Keratinocyte (primary cell): ENCODE data around the gene CSMD2. TPM values are rescaled to one million over a fixed set of nuclear protein-coding genes. Genes with fewer than 3 reads are reported as not detected.

ENCODE experiments used
- DNase-seq: peaks from one replicate; pipeline ENCODE4 v3.0.0-alpha.2; 2011; ENCODE audit warnings: low read depth, missing footprints, low spot score
- FAIRE-seq: peaks from 2 replicates; lab custom pipeline; 2011; peaks lifted over from hg19 to GRCh38; lab: Jason Lieb, UNC
- H2AFZ ChIP-seq: 2 replicates; pipeline ENCODE4 v1.6.0; 2012; ENCODE audit warnings: low read length, control low read depth, inconsistent platforms; ENCODE audit not compliant: control insufficient read depth
- H3K27ac ChIP-seq: 2 replicates; pipeline ENCODE4 v1.5.1; 2011; ENCODE audit warnings: low read length; ENCODE audit not compliant: control insufficient read depth, insufficient read depth
- H3K27me3 ChIP-seq: 3 replicates; pipeline ENCODE4 v1.6.0; 2011; ENCODE audit warnings: low read length; ENCODE audit not compliant: control insufficient read depth, insufficient read depth; ENCODE audit errors: extremely low read depth
- H3K36me3 ChIP-seq, 2 experiments: 2 replicates in 1 of 2; 3 replicates in 1 of 2; pipeline ENCODE4 v1.5.1; 2011; ENCODE audit warnings: low read length in 2 of 2, mild to moderate bottlenecking in 1 of 2; ENCODE audit not compliant: control insufficient read depth in 2 of 2, insufficient read depth in 2 of 2; ENCODE audit errors: extremely low read depth in 1 of 2
- H3K4me1 ChIP-seq: 3 replicates; pipeline ENCODE4 v1.5.1; 2011; ENCODE audit warnings: low read length; ENCODE audit not compliant: control insufficient read depth, insufficient read depth; ENCODE audit errors: extremely low read depth
- H3K4me2 ChIP-seq: 3 replicates; pipeline ENCODE4 v1.6.0; 2011; ENCODE audit warnings: low read depth, low read length; ENCODE audit not compliant: control insufficient read depth, insufficient read depth; ENCODE audit errors: extremely low read depth
- H3K4me3 ChIP-seq, 3 experiments: fragments of 200-600 bp in 1 of 3; sonication (generic) in 1 of 3; 2 replicates in 2 of 3; 3 replicates in 1 of 3; pipeline ENCODE4 v1.5.1; 2011 to 2016; ENCODE audit warnings: low read length in 3 of 3, mild to moderate bottlenecking in 3 of 3, control low read depth in 2 of 3, inconsistent platforms in 1 of 3, low read depth in 1 of 3, mixed read lengths in 1 of 3, mixed run types in 1 of 3, moderate library complexity in 1 of 3; ENCODE audit not compliant: control insufficient read depth in 2 of 3, insufficient read depth in 2 of 3; ENCODE audit errors: extremely low read depth in 1 of 3
- H3K79me2 ChIP-seq: 2 replicates; pipeline ENCODE4 v1.6.0; 2012; ENCODE audit warnings: low read length; ENCODE audit not compliant: control insufficient read depth, insufficient read depth
- H3K9ac ChIP-seq: 3 replicates; pipeline ENCODE4 v1.6.0; 2011; ENCODE audit warnings: low read length; ENCODE audit not compliant: control insufficient read depth, insufficient read depth; ENCODE audit errors: extremely low read depth
- H3K9me1 ChIP-seq: 3 replicates; pipeline ENCODE4 v1.6.0; 2011; ENCODE audit warnings: low read length; ENCODE audit not compliant: control insufficient read depth, insufficient read depth; ENCODE audit errors: extremely low read depth
- H3K9me3 ChIP-seq: 2 replicates; pipeline ENCODE4 v1.5.1; 2012; ENCODE audit warnings: low read depth, low read length; ENCODE audit not compliant: control insufficient read depth
- H4K20me1 ChIP-seq: 3 replicates; pipeline ENCODE4 v1.6.0; 2011; ENCODE audit warnings: low read length; ENCODE audit not compliant: control insufficient read depth, insufficient read depth; ENCODE audit errors: extremely low read depth
- EZH2 ChIP-seq: IDR thresholded peaks from one replicate; pipeline ENCODE4 v1.6.1; 2012; ENCODE audit warnings: inconsistent platforms, mild to moderate bottlenecking, low read length, moderate library complexity
- dilution Hi-C: fragments of 300-500 bp; cut with MboI; formaldehyde crosslinking; loops from one replicate; pipeline ENCODE4 v1.7.0; 2020; ENCODE audit warnings: low sequenced_read_pairs; ENCODE audit not compliant: extremely low pct_ligation_motif_present
- polyA plus RNA-seq, 5 experiments: library from polyadenylated mRNA; depleted of rRNA in 3 of 5; stranded (reverse) in 3 of 5; stranded (forward) in 1 of 5; unstranded in 1 of 5; fragments of >200 nt; gene quantifications; 1 replicate in 1 of 5; 2 replicates in 3 of 5; 3 replicates in 1 of 5; pipeline versions ENCODE4 v1.2.1 to v1.2.3, GENCODE V29; 2011 to 2012; ENCODE audit warnings: missing spikeins in 2 of 5, low read depth in 1 of 5, low replicate concordance in 1 of 5
- TF ChIP-seq, protein P1 (sequence below), 3 experiments: IDR thresholded peaks in 1 of 3; conservative IDR thresholded peaks in 1 of 3; optimal IDR thresholded peaks in 1 of 3; 2 replicates in 2 of 3; 3 replicates in 1 of 3; pipeline versions ENCODE3 to v1.5.1; 2011; ENCODE audit warnings: low read length in 3 of 3, mild to moderate bottlenecking in 3 of 3, moderate library complexity in 2 of 3, control low read depth in 1 of 3, inconsistent platforms in 1 of 3; ENCODE audit not compliant: insufficient read depth in 2 of 3; ENCODE audit errors: extremely low read depth in 1 of 3

The CSMD2 gene
- polyA plus RNA-seq, 1 donor (not counting 4 experiments of a cell fraction or from before 2014, with no cell fraction given): 2.0 TPM

DNA sequence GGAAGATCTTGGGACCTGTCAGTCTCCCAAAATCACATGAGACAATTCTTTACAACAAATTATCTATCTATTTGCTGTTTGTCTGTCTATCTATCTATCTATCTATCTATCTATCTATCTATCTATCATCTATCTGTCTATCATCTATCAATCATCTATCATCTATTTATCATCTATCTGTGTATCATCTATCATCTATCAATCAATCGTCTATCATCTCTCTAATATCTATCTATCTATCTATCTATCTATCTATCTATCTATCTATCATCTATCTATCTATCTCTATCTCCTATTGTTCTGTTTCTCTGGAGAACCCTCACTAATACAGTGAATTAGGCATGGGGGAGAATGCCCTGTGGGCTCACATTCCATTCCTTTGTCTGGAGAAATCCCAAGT lies 374.5 kb downstream of the CSMD2 start:
- Histone ChIP-seq H3K4me3 (no peak overlapping the region), H3K4me1 (no peaks in the 10 kb centered on the region)
- dilution Hi-C loops: no loop called here

DNA sequence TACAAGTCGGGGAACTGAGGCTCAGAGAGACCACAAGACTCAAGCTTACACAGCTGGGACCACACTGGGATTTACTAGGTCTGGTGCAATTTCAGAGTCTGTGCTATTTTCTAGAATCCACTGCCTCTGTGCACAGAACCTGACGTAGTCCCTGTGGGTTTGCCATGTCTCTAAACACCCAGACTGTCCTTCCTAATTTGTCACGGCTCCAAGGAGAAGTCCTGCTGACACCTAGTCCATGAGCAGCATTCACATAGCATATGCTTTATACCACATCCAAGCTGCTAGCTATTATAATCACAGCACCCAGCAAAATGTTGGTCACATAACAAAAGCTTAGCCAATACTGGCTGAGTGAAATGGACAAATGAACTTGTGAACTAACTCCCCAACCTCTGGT lies 380.2 kb downstream of the CSMD2 start:
- H3K79me2 ChIP-seq: no peaks in the 10 kb centered on the region
- DNase-seq: no peak
- FAIRE-seq: no peak
- H3K4me3 ChIP-seq: no peak overlapping the region
- H3K9me1 ChIP-seq: no peaks in the 10 kb centered on the region
- no peak overlapping the region for H2AFZ ChIP-seq
- H3K4me1 ChIP-seq: no peaks in the 10 kb centered on the region
- H3K27me3 ChIP-seq: no peaks in the 10 kb centered on the region
- no peak overlapping the region for H3K4me2 ChIP-seq
- no peaks in the 10 kb centered on the region for H4K20me1 ChIP-seq
- no peak overlapping the region for H3K27ac ChIP-seq
- no peak for TF ChIP-seq EZH2
- TF ChIP-seq, protein P1, sequence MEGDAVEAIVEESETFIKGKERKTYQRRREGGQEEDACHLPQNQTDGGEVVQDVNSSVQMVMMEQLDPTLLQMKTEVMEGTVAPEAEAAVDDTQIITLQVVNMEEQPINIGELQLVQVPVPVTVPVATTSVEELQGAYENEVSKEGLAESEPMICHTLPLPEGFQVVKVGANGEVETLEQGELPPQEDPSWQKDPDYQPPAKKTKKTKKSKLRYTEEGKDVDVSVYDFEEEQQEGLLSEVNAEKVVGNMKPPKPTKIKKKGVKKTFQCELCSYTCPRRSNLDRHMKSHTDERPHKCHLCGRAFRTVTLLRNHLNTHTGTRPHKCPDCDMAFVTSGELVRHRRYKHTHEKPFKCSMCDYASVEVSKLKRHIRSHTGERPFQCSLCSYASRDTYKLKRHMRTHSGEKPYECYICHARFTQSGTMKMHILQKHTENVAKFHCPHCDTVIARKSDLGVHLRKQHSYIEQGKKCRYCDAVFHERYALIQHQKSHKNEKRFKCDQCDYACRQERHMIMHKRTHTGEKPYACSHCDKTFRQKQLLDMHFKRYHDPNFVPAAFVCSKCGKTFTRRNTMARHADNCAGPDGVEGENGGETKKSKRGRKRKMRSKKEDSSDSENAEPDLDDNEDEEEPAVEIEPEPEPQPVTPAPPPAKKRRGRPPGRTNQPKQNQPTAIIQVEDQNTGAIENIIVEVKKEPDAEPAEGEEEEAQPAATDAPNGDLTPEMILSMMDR (optimal IDR thresholded peaks at IDR 0.05 in 1 of 3, IDR thresholded peaks at IDR 0.05 in 1 of 3, conservative IDR thresholded peaks at IDR 0.05 in 1 of 3; ENCODE audit: extremely low read depth in 1 of 3, insufficient read depth in 2 of 3, low read length in 3 of 3): no peak
- dilution Hi-C loops: no loop called here
- H3K9me3 ChIP-seq: no peaks in the 10 kb centered on the region
- no peaks in the 10 kb centered on the region for H3K36me3 ChIP-seq
- no peak overlapping the region for H3K9ac ChIP-seq

More for the DNA sequence above, 374.5 kb downstream of the CSMD2 start:
- H3K79me2 ChIP-seq: no peaks in the 10 kb centered on the region
- no peaks in the 10 kb centered on the region for H3K9me1 ChIP-seq
- H3K9ac ChIP-seq: no peak overlapping the region
- DNase-seq: no peak
- no peak for TF ChIP-seq EZH2
- TF ChIP-seq, protein P1 (optimal IDR thresholded peaks at IDR 0.05 in 1 of 3, IDR thresholded peaks at IDR 0.05 in 1 of 3, conservative IDR thresholded peaks at IDR 0.05 in 1 of 3; ENCODE audit: extremely low read depth in 1 of 3, insufficient read depth in 2 of 3, low read length in 3 of 3): no peak
- H3K9me3 ChIP-seq: no peaks in the 10 kb centered on the region
- no peak overlapping the region for H3K27ac ChIP-seq
- no peaks in the 10 kb centered on the region for H3K27me3 ChIP-seq
- no peak for FAIRE-seq
- H3K4me2 ChIP-seq: no peak overlapping the region
- no peaks in the 10 kb centered on the region for H4K20me1 ChIP-seq
- H2AFZ ChIP-seq: no peak overlapping the region
- H3K36me3 ChIP-seq: no peaks in the 10 kb centered on the region
